H9 (cell line): ENCODE measurements around the gene TBC1D22A. TPM values are rescaled to one million over a fixed set of nuclear protein-coding genes. Genes with fewer than 3 reads are reported as not detected.

ENCODE experiments used
- DNase-seq: peaks from one replicate; pipeline ENCODE4 v3.0.0-alpha.2; 2017
- H2AFZ ChIP-seq: one replicate; pipeline ENCODE4 v1.6.1; 2013; ENCODE audit warnings: mild to moderate bottlenecking, low read length, control low read depth, moderate library complexity
- H2AK5ac ChIP-seq: 2 replicates; pipeline ENCODE4 v1.6.1; 2013; ENCODE audit warnings: low read length, control low read depth, mixed read lengths; ENCODE audit not compliant: insufficient read length
- H2BK120ac ChIP-seq: one replicate; pipeline ENCODE4 v1.6.1; 2013; ENCODE audit warnings: low read depth, mild to moderate bottlenecking, low read length, control low read depth, inconsistent platforms; ENCODE audit not compliant: poor library complexity, severe bottlenecking
- H2BK12ac ChIP-seq: 2 replicates; pipeline ENCODE4 v1.6.1; 2013; ENCODE audit warnings: low read length, control low read depth, mixed read lengths, low read depth; ENCODE audit not compliant: insufficient read length
- H2BK15ac ChIP-seq: 2 replicates; pipeline ENCODE4 v1.6.1; 2013; ENCODE audit warnings: low read depth, low read length, control low read depth
- H2BK20ac ChIP-seq: one replicate; pipeline ENCODE4 v1.6.1; 2013; ENCODE audit warnings: low read depth, mild to moderate bottlenecking, low read length, control low read depth, inconsistent platforms; ENCODE audit not compliant: poor library complexity, severe bottlenecking
- H2BK5ac ChIP-seq: 2 replicates; pipeline ENCODE4 v1.6.1; 2013; ENCODE audit warnings: low read length, control low read depth, mixed read lengths; ENCODE audit not compliant: insufficient read length
- H3K14ac ChIP-seq: 2 replicates; pipeline ENCODE4 v1.6.1; 2013; ENCODE audit warnings: low read length, control low read depth; ENCODE audit not compliant: insufficient read depth
- H3K18ac ChIP-seq: 2 replicates; pipeline ENCODE4 v1.6.1; 2013; ENCODE audit warnings: low read depth, mild to moderate bottlenecking, mixed read lengths, low read length, control low read depth; ENCODE audit not compliant: insufficient read length
- H3K23ac ChIP-seq: 2 replicates; pipeline ENCODE4 v1.6.1; 2013; ENCODE audit warnings: low read length, control low read depth, mixed read lengths, low read depth; ENCODE audit not compliant: insufficient read length
- H3K23me2 ChIP-seq: 2 replicates; pipeline ENCODE4 v1.6.1; 2013; ENCODE audit warnings: low read depth, mild to moderate bottlenecking, mixed read lengths, low read length, control low read depth; ENCODE audit not compliant: insufficient read length, poor library complexity, severe bottlenecking
- H3K27ac ChIP-seq: 2 replicates; pipeline ENCODE4 v1.5.1; 2013; ENCODE audit warnings: low read length, control low read depth, mixed read lengths, low read depth; ENCODE audit not compliant: insufficient read length
- H3K27me3 ChIP-seq: 2 replicates; pipeline ENCODE4 v1.6.1; 2013; ENCODE audit warnings: low read length, control low read depth, inconsistent platforms; ENCODE audit not compliant: insufficient read depth
- H3K4ac ChIP-seq: 2 replicates; pipeline ENCODE4 v1.6.1; 2013; ENCODE audit warnings: low read depth, mild to moderate bottlenecking, control low read depth, inconsistent platforms, low read length, moderate library complexity
- H3K4me1 ChIP-seq: 2 replicates; pipeline ENCODE4 v1.6.1; 2013; ENCODE audit warnings: low read length, control low read depth, inconsistent platforms; ENCODE audit not compliant: insufficient read depth
- H3K4me2 ChIP-seq: 2 replicates; pipeline ENCODE4 v1.6.1; 2013; ENCODE audit warnings: low read length, control low read depth, mixed read lengths; ENCODE audit not compliant: insufficient read length, insufficient read depth
- H3K56ac ChIP-seq: 2 replicates; pipeline ENCODE4 v1.6.1; 2013; ENCODE audit warnings: low read depth, mild to moderate bottlenecking, mixed read lengths, low read length, control low read depth; ENCODE audit not compliant: insufficient read length
- H3K79me1 ChIP-seq: 2 replicates; pipeline ENCODE4 v1.6.1; 2013; ENCODE audit warnings: low read depth, mild to moderate bottlenecking, moderate library complexity, low read length, control low read depth, inconsistent platforms; ENCODE audit not compliant: insufficient read depth, poor library complexity, severe bottlenecking
- H3K79me2 ChIP-seq: 2 replicates; pipeline ENCODE4 v1.6.1; 2013; ENCODE audit warnings: low read length, control low read depth, inconsistent platforms; ENCODE audit not compliant: insufficient read depth
- H3K9ac ChIP-seq: 2 replicates; pipeline ENCODE4 v1.6.1; 2013; ENCODE audit warnings: low read length, control low read depth, mixed read lengths; ENCODE audit not compliant: insufficient read length; ENCODE audit errors: extremely low read depth
- H3K9me3 ChIP-seq: one replicate; pipeline ENCODE4 v1.6.1; 2013; ENCODE audit warnings: low read depth, low read length, inconsistent platforms; ENCODE audit not compliant: control insufficient read depth
- H3T11ph ChIP-seq: one replicate; pipeline ENCODE4 v1.6.1; 2013; ENCODE audit warnings: mild to moderate bottlenecking, low read length, control low read depth, inconsistent platforms
- H4K20me1 ChIP-seq: one replicate; pipeline ENCODE4 v1.6.1; 2013; ENCODE audit not compliant: control insufficient read depth, insufficient read length, insufficient read depth
- H4K5ac ChIP-seq: 2 replicates; pipeline ENCODE4 v1.6.1; 2013; ENCODE audit warnings: low read depth, mild to moderate bottlenecking, mixed read lengths, low read length, control low read depth; ENCODE audit not compliant: insufficient read length
- H4K8ac ChIP-seq: replicated peaks from 2 replicates; pipeline ENCODE4 v1.6.1; 2013; ENCODE audit warnings: low read length, control low read depth, mixed read lengths, low read depth; ENCODE audit not compliant: insufficient read length
- H4K91ac ChIP-seq: 2 replicates; pipeline ENCODE4 v1.6.1; 2013; ENCODE audit warnings: low read depth, mild to moderate bottlenecking, moderate library complexity, mixed read lengths, low read length, control low read depth; ENCODE audit not compliant: insufficient read length
- H3K27ac Mint-ChIP-seq, 3 experiments: 2 replicates in 2 of 3; 3 replicates in 1 of 3; pipeline ENCODE4 v1.8.0; 2020 to 2021; ENCODE audit warnings: mixed read lengths in 3 of 3, mild to moderate bottlenecking in 1 of 3, moderate library complexity in 1 of 3
- H3K27me3 Mint-ChIP-seq: 2 replicates; pipeline ENCODE4 v1.8.0; 2021; ENCODE audit warnings: low read depth, mild to moderate bottlenecking, moderate library complexity, mixed read lengths
- H3K36me3 Mint-ChIP-seq, 3 experiments: 2 replicates in 2 of 3; 3 replicates in 1 of 3; pipeline ENCODE4 v1.8.0; 2020 to 2021; ENCODE audit warnings: low read depth in 3 of 3, mixed read lengths in 3 of 3; ENCODE audit not compliant: insufficient read depth in 1 of 3
- H3K4me1 Mint-ChIP-seq, 2 experiments: 2 replicates each; pipeline ENCODE4 v1.8.0; 2020; ENCODE audit warnings: mixed read lengths in 2 of 2
- H3K4me3 Mint-ChIP-seq, 2 experiments: 2 replicates in 1 of 2; 3 replicates in 1 of 2; pipeline ENCODE4 v1.8.0; 2020 to 2021; ENCODE audit warnings: mild to moderate bottlenecking in 2 of 2, mixed read lengths in 2 of 2, moderate library complexity in 1 of 2
- H3K9me3 Mint-ChIP-seq, 2 experiments: 2 replicates in 1 of 2; 3 replicates in 1 of 2; pipeline ENCODE4 v1.8.0; 2020; ENCODE audit warnings: mild to moderate bottlenecking in 2 of 2, mixed read lengths in 2 of 2, moderate library complexity in 1 of 2
- CTCF ChIP-seq: fragments of 200-600 bp; sonication (generic); conservative IDR thresholded peaks from 3 replicates; pipeline ENCODE4 v1.8.0; 2021; ENCODE audit warnings: antibody characterized with exemption, mild to moderate bottlenecking
- WGBS: extraction: QIAGEN DNeasy Blood & Tissue Kit; methylation state at CpG from one replicate; pipeline ENCODE4 v1.1.7; 2013; ENCODE audit warnings: missing lambda C conversion rate, low lambda C conversion rate, mixed read lengths; ENCODE audit not compliant: insufficient read length; ENCODE audit errors: extremely low coverage; 5-methylcytosine and 5-hydroxymethylcytosine counted together
- total RNA-seq: library from RNA; stranded (reverse); gene quantifications from 2 replicates; pipeline ENCODE4 v1.2.1, GENCODE V29; 2021

Gene TBC1D22A
- total RNA-seq, 1 experiment from 2014 or later, result 20.8 TPM

GRCh38 chr22:47030881-47031627 lies 268.6 kb downstream of the TBC1D22A start:
- no peak overlapping the region for H3K23ac ChIP-seq
- Mint-ChIP-seq H3K9me3 (no peaks in the 10 kb centered on the region), H3K27me3 (peaks cover 12% of the 10 kb centered on the region), H3K4me3 (no peak overlapping the region), H3K4me1 (peaks cover 30 to 51% of the 10 kb centered on the region in 2 experiments), H3K27ac (no peak overlapping the region; a peak in 1 of 7 replicates), H3K36me3 (no peaks in the 10 kb centered on the region)
- no peak overlapping the region for H3K18ac ChIP-seq
- no peak overlapping the region for H2AK5ac ChIP-seq
- no peak overlapping the region for H2BK120ac ChIP-seq
- no peak overlapping the region; the same call in 1 of the 2 replicates for H3K14ac ChIP-seq
- peaks cover 3% of the 10 kb centered on the region; the same call in 1 of the 2 replicates for H3K4me1 ChIP-seq
- no peak overlapping the region for H2BK15ac ChIP-seq
- H3K27ac ChIP-seq, result no peak overlapping the region
- no peak overlapping the region for H3K56ac ChIP-seq
- no peaks in the 10 kb centered on the region for H3K23me2 ChIP-seq
- no peaks in the 10 kb centered on the region for H3K9me3 ChIP-seq
- no peak overlapping the region for H2BK5ac ChIP-seq
- no peak overlapping the region for H2BK12ac ChIP-seq
- H2BK20ac ChIP-seq, result no peak overlapping the region
- no peak overlapping the region for H4K8ac ChIP-seq
- no CpG with 5 or more reads among the region's 24 CpGs for WGBS
- no peak for DNase-seq
- H3K9ac ChIP-seq, result no peak overlapping the region
- no peak overlapping the region for H3T11ph ChIP-seq
- H3K4me2 ChIP-seq, result no peak overlapping the region
- H4K20me1 ChIP-seq, result no peaks in the 10 kb centered on the region
- H2AFZ ChIP-seq, result no peak overlapping the region
- H3K79me1 ChIP-seq, result no peaks in the 10 kb centered on the region
- H3K4ac ChIP-seq, result no peak overlapping the region
- H3K27me3 ChIP-seq, result no peaks in the 10 kb centered on the region
- no peaks in the 10 kb centered on the region for H3K79me2 ChIP-seq
- no peak overlapping the region for H4K5ac ChIP-seq
- no peak overlapping the region for H4K91ac ChIP-seq
- TF ChIP-seq CTCF, result no peak
